Activated CD4-positive, CD25-positive, alpha-beta regulatory T cell treated with anti-CD3 and anti-CD28 coated beads, Interleukin-2, amount 50 U/mL, for 24 hours (primary cell): ENCODE data around the gene MYL12B.

ENCODE experiments used
- ATAC-seq, 2 donors: fragments of 150-1000 bp; cut with Tn5 transposase; one replicate each; pipeline ENCODE4 v1.10.0; 2021; ENCODE audit warnings: mild to moderate bottlenecking in 1 of 2, moderate library complexity in 1 of 2

MYL12B gene

GRCh38 chr18:3236470-3236869, 25.5 kb upstream of the MYL12B start:
- ATAC-seq = no peak

DNA sequence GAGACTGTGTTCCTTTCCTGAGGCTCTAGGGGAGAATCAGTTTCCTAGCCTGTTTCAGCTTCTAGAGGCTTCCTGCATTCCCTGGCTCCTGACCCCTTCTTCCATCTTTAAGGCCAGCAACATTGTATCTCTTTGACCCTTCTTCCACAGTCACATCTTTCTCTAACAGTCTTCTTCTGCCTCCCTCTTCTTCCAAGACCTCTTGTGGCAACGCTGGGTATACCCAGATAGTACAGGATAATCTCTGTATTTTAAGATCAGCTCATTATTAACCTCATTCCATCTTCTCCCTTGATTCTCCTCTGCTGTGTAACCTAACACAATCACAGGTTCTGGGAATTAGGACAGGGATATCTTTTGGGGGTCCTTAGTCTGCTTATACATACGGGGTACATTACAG, 23.2 kb upstream of the MYL12B start:
- ATAC-seq = no peak

- ATAC-seq = no peak
Measured at GRCh38 chr18:3245185-3245564, 16.8 kb upstream of the MYL12B start.

DNA sequence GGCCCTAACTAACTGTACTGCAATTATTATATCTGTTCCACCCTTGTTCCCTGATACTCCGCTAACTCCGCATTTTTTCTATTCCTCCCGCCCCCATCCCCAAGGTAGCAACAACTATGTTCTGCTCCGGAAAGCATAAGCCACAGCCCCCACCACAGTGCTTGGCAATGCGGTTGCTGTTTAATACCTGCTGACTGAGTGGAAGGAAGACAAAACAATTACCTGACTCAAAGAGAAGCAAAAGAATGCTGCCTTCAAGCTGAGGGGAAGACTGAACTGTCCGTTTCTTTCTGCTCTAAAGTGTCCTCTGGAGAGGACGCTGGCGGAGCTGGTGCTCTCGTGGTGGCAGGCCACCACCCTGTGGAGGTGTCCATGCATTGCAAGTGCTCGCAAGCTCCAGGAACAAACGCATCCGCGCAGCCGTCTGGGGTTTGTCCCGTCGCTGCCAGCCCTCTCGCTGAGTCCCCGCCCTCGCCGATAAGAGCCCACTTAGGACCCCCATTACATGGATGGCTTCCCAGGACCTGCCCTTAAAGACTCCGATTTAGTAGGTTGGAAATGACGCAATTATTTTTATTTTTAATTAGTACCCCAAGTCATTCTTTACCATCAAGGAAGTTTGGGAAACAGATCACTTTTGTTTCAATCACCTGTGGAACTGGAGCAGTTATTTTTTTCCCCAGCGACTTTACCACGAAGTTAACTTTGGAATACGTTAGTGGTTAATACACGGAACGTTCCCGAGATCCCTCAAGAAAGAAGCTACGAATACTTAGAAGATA, 15.9 kb upstream of the MYL12B start:
- peak; percentile 50 to 62 for ATAC-seq

- ATAC-seq = no peak
Measured at GRCh38 chr18:3246635-3247239, 15.2 kb upstream of the MYL12B start.

DNA sequence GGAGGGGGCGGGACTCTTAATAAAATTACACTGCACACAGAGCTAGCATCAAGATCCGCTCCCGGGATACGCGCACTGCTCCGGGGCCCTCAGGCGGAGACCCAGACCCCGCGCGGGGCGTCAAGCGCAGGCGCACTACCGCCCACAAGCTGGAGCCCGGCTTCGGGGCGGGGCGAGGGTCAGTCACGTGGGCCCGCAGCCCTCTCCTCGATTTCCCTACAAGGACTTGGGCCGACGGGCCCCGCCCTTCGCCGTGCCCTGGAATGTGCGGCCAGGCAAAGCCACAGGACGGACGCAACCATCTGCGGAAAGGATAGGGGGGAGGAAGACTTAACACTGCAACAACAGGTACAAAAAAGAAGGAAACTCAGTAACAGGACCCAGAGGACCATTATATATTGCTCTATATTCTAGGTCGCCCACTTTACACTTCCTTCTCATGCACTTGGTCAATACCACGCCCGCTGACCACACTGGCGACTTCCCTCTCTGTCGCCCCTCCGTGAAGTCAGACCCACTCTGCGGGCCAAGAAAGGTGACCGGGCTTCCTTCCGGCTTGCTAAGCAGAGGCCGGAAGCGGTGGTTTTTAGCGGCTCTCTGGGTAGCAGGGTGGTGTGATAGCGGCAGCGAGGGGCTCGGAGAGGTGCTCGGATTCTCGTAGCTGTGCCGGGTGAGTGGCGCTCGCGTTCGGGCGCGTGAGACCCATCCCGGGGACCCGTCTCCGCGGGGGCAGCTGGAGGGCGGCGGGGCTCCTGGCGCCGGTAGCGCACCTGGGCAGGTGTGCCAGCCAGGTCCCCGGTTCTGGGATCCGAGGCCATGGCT, 14.5 kb upstream of the MYL12B start, which contains the start of gene MYL12A:
Gene MYL12A (plus strand): TSS at position 562 of the 822 bp plus-strand sequence. CDS start 5,447 bp downstream, outside the sequence.
- ATAC-seq = peak; percentile 82 to 84

- no peak for ATAC-seq
Measured at GRCh38 chr18:3248062-3248657, 13.8 kb upstream of the MYL12B start.

GRCh38 chr18:3248658-3249359, 13.1 kb upstream of the MYL12B start:
- no peak for ATAC-seq

GRCh38 chr18:3250237-3251107, 11.5 kb upstream of the MYL12B start:
- ATAC-seq = peak; percentile 10 to 14

DNA sequence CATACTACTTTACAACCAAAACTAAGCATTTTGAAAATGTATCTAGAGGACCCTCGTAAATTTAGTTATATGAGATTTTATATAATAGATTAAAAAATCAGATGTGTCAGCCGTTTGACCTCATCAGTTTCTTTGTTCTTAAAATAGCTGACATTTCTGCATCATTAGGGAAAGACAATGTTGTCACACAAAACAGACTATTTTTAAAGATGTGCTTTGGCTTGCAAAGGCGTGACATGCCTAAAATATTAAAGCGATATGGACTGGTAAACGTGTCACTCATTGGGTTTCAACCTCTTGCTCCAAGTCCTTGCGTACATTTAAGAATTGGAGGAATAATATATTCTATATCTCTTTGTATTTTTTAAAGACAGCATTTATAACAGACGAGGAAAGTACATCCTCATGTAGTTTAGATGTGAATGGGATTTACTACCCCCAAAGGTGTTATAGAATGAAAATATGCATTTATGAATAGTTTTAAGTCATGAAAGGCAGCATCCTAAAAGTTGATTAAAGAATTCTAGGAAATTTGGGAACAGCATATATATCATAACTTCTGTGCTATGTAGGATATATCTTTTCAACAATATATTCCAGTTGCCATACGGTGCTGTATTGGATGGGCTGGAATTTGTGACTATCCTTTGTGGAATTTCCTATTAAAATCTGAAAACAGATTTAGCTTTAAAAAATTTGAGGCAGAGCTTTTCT, 10.5 kb upstream of the MYL12B start:
- no peak for ATAC-seq

- ATAC-seq = no peak
Measured at GRCh38 chr18:3251963-3252277, 10.0 kb upstream of the MYL12B start.

DNA sequence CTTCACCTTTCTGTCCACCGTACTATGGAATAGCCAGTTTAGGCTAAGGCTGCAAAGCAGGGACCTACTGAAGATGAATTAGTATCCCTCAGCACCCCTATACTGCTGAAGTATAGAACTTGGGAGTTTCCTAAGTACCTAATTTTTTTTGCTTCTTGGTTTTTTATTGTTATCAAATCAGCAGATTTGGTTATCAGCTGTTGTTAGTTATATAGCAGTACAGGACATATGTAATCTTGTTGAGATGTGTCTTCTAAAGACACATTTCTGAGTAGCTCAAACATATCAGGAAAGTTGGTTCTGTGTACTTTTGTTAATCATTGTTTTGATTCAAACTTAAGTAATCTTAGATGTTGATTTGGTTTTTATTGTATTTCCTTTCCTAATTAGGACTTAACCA, 9.1 kb upstream of the MYL12B start:
- ATAC-seq = no peak

DNA sequence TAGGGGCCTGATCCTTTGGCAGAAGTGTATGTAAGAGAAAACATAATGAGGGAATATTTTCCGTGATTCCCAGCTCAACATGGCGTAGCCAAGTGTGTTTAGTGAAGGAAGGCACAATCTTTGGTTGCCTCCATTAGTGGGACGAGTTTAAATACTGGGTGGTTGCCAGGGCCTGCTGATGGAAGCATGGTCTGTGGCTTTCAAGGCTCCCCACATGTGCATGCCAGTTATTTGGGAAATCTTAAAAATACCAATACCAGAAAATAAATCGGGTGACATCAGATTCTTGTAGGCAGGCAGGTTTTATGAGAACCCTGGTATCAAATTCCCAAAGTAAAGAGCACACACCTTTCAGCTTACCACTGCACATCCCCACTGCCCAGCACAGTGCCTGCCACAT, 7.2 kb upstream of the MYL12B start:
- no peak for ATAC-seq

- ATAC-seq = no peak
Measured at GRCh38 chr18:3255611-3256165, 6.2 kb upstream of the MYL12B start.

DNA sequence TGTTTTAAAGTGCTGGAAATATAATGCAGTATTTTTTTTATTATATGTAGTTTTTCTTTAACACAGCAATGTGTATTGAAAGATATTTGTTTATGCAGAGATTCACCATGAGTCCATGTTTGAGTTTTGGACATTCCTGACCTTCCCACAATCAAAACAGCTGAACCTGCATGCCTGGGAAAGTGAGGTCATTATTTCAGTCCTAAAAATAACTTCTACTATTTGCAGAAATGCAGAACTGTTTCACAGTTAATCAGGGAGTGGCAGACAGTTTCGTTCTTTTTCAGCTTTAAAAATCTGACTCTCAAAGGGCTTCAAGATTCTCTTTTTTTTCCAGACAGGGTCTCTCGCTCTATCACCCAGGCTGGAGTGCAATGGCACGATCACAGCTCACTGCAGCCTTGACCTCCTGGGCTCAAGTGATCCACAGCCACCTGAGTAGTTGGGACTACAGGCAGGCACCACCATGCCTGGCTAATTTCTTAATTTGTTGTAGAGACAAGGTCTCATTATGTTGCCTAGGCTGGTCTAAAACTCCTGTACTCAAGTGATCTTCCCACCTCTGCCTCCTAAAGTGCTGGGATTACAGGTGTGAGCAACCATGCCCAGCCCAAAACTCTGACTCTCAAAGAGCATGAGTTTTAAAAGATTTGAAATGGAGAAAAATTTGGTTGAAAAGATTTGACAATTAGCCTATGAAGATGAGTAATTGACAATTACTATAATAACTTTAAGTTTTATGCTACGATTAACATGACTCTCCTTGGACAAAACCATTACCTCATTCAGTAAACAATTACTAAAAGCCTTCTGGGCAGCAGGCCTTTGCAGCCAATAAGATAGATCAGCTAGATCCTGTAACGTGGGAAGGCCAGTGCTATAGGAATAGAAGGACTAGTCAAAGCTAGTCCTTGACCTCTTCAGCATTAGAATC, 5.0 kb upstream of the MYL12B start:
- ATAC-seq = no peak

GRCh38 chr18:3257627-3258120, 4.3 kb upstream of the MYL12B start:
- ATAC-seq = no peak

- no peak for ATAC-seq
Measured at GRCh38 chr18:3260995-3261372, 949 bp upstream of the MYL12B start.

- peak; percentile 34 to 44 for ATAC-seq
Measured at GRCh38 chr18:3262234-3263131, 550 bp downstream of the MYL12B start.
